Psoas muscle (tissue), 8 donors: ENCODE results near the gene TSNAXIP1. TPM values are rescaled to one million over a fixed set of nuclear protein-coding genes. Genes with fewer than 3 reads are reported as not detected.

Experiments
- ATAC-seq, 4 donors: fragments of 200-7000 bp; cut with Tn5 transposase; one replicate each; pipeline ENCODE4 v1.9.1; 2020; ENCODE audit warnings: moderate library complexity in 3 of 4, mild to moderate bottlenecking in 2 of 4
- DNase-seq, 2 donors: peaks; one replicate each; pipeline ENCODE4 v3.0.0-alpha.2; 2020
- H3K27ac ChIP-seq: fragments of 200-600 bp; one replicate; pipeline ENCODE4 v1.8.0; 2022
- H3K27me3 ChIP-seq, 3 donors: fragments of 200-600 bp in 1 of 3; one replicate each; pipeline versions ENCODE4 v1.6.1 to v1.8.0; 2013 to 2022; ENCODE audit warnings: low read length in 2 of 3, mild to moderate bottlenecking in 2 of 3, moderate library complexity in 1 of 3; ENCODE audit not compliant: insufficient read depth in 3 of 3
- H3K36me3 ChIP-seq, 2 donors: fragments of 200-600 bp in 1 of 2; one replicate each; pipeline versions ENCODE4 v1.6.1 to v1.8.0; 2013 to 2022; ENCODE audit warnings: low read depth in 1 of 2, mild to moderate bottlenecking in 1 of 2, moderate library complexity in 1 of 2; ENCODE audit not compliant: insufficient read depth in 1 of 2
- H3K4me1 ChIP-seq: fragments of 200-600 bp; one replicate; pipeline ENCODE4 v1.8.0; 2022
- H3K4me3 ChIP-seq: fragments of 200-600 bp; one replicate; pipeline ENCODE4 v1.8.0; 2022; ENCODE audit warnings: mild to moderate bottlenecking
- H3K9me3 ChIP-seq: fragments of 200-600 bp; one replicate; pipeline ENCODE4 v1.8.0; 2022
- whole genome bisulfite sequencing, 3 donors: extraction: QIAGEN DNeasy Blood & Tissue Kit; methylation state at CpG; one replicate each; pipeline versions ENCODE4 v1.1.6 to v1.1.7; 2013; 5-methylcytosine and 5-hydroxymethylcytosine counted together
- intact Hi-C, 2 donors: fragments of 100-400 bp; cut with DNase I; formaldehyde crosslinking; loops; one replicate each; pipeline versions ENCODE4 v1.11.0 to v1.14.2; 2022
- polyA plus RNA-seq, 3 donors: library from polyadenylated mRNA; stranded (reverse); fragments of 200-250 nt; gene quantifications; one replicate each; pipeline ENCODE4 v1.2.3, GENCODE V29; 2013
- total RNA-seq, 4 donors: library from RNA; stranded (reverse); fragmentation: NEBNext Ultra II Directional in 2 of 4; extraction: Animal tissue kit (Norgen Biotek cat#: 25700) in 2 of 4; gene quantifications; one replicate each; pipeline versions ENCODE4 v1.2.1 to v1.2.4, GENCODE V29; 2021 to 2023
- TF ChIP-seq, protein P1 (sequence below): fragments of 200-600 bp; IDR thresholded peaks from one replicate; pipeline ENCODE4 v1.8.0; 2022; ENCODE audit warnings: antibody characterized with exemption
- donor health status: healthy with polysubstance abuse.
- donor health status: DM: no; HTN: no; CAD: no; lungs with moderate emphysema.
- donor health status: Bipolar disorder and iron deficiency.
- donor health status: healthy.
- donor health status: DM: yes; HTN: yes; CAD: no.
- donor health status: DM: no; HTN: no; CAD: no.
- donor health status: DM: no; HTN: no; CAD: no.
- donor health status: DM: yes; HTN: yes; CAD: no.

TSNAXIP1 gene
- total and polyA plus RNA-seq, 7 donors: 0.27 to 1.4 (median 0.65) TPM

DNA sequence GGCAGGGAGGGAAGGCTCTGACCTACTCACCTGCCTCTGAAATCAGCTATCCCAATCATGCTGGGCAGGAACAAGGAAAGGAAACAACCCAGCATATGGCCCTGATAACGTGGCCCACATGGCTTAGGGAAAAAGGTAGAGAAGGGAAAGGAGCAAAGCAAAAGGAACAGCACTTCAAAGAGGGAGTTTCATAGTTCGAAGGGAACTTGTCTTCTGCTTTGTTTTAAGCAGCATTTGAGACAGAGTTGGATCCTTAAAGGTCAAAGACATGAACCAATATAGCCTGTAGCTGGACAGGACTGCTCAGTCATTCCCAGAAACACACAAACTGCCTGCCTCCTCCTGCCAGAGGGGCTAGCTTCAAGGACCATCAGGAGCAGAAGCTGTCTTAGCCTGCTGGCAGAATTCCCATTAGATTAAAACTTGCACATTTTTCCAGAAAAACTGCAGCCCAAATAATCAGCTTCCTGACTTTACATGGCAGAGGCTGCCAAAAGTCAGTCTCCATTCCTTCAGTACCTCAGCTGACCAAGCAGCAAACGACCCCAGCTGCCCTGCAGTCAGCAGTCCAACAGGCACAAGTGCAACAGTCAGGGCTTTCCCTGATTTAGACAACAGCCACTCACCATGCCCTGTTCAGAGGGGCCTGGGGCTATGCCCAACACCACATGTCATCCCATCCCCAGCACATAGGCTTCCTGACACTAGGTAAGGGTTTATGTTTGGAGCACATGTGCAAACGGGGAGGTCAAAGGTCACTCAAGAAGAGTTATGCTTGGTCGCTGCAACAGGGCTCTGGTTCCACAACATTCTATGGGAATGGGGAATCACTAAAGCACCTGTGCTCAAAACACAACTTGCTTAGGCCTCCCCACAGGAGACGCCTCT, 32.9 kb upstream of the TSNAXIP1 start:
- DNase-seq (no peak), ATAC-seq (peak; percentile 46 to 73 (median 66))
- TF ChIP-seq, protein P1, sequence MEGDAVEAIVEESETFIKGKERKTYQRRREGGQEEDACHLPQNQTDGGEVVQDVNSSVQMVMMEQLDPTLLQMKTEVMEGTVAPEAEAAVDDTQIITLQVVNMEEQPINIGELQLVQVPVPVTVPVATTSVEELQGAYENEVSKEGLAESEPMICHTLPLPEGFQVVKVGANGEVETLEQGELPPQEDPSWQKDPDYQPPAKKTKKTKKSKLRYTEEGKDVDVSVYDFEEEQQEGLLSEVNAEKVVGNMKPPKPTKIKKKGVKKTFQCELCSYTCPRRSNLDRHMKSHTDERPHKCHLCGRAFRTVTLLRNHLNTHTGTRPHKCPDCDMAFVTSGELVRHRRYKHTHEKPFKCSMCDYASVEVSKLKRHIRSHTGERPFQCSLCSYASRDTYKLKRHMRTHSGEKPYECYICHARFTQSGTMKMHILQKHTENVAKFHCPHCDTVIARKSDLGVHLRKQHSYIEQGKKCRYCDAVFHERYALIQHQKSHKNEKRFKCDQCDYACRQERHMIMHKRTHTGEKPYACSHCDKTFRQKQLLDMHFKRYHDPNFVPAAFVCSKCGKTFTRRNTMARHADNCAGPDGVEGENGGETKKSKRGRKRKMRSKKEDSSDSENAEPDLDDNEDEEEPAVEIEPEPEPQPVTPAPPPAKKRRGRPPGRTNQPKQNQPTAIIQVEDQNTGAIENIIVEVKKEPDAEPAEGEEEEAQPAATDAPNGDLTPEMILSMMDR: no peak
- Histone ChIP-seq H3K4me1 (peaks cover 22% of the 10 kb centered on the region), H3K27me3 (no peaks in the 10 kb centered on the region), H3K27ac (peak overlapping the region; percentile 73), H3K36me3 (peaks cover 0 to 18% of the 10 kb centered on the region in 2 donors), H3K9me3 (no peaks in the 10 kb centered on the region), H3K4me3 (peak overlapping the region; percentile 13)
- intact Hi-C loops: no loop called here
- WGBS, 3 donors: 34 to 51% (median 43%) methylated on average over 6 of the region's 6 CpGs

DNA sequence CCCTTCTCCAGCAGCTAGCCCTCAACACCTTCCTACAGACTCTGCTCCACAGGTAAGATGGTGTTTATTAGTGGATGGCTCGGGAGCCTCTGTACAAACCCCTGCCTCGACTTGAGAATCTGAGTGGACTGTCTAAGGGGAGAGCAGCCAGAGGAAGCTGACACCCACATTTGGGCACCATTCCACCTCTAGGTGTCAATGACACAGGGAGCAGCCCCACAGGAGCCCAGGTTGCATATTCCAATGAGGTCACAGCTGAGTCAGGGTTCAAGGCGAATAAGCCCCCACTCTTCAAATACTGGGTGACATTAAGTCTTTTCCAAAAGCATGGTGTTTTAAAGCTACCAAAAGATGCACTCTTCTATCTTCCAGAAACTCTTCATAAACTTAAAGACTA, 32.2 kb upstream of the TSNAXIP1 start:
- DNase-seq (no peak), ATAC-seq (peak in 3 of 4 donors; percentile 52 to 69 (median 56))
- Histone ChIP-seq H3K4me1 (peaks cover 22% of the 10 kb centered on the region), H3K27me3 (no peaks in the 10 kb centered on the region), H3K4me3 (no peak overlapping the region), H3K27ac (peak overlapping the region; percentile 73), H3K9me3 (no peaks in the 10 kb centered on the region), H3K36me3 (peaks cover 0 to 18% of the 10 kb centered on the region in 2 donors)
- WGBS, 3 donors: 38 to 68% (median 39%) methylated on average over 3 of the region's 3 CpGs
- intact Hi-C loops: no loop called here
- TF ChIP-seq, protein P1: no peak

DNA sequence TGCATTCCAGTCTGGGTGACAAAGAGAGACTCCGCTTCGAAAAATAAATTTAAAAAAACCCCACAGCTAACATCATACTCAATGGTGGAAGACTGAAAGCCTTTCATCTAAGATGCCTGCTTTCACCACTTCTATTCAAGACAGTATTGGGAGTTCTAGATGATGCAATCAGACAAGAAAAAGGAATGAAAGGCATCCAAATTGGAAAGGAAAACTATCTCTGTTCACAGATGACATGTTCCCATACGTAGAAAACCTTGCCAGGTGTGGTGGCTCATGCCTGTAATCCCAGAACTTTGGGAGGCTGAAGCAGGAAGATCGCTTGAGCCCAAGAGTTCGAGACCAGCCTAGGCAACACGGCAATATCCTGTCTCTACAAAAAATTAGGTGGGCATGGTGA, 31.4 kb upstream of the TSNAXIP1 start:
- no peaks in the 10 kb centered on the region for H3K9me3 ChIP-seq
- TF ChIP-seq, protein P1: no peak
- no peak overlapping the region for H3K27ac ChIP-seq
- no peak for ATAC-seq
- 90 to 97% (median 90%) methylated on average over 6 of the region's 6 CpGs for WGBS, 3 donors
- peaks cover 0 to 14% of the 10 kb centered on the region in 2 donors for H3K36me3 ChIP-seq
- peaks cover 22% of the 10 kb centered on the region for H3K4me1 ChIP-seq
- no peak for DNase-seq
- no peaks in the 10 kb centered on the region for H3K27me3 ChIP-seq
- intact Hi-C loops: loop anchor here in 1 of 2 donors (5.0 kb wide), 1 partner anchor 43 kb away; no protein-coding TSS in a partner anchor
- H3K4me3 ChIP-seq: no peak overlapping the region

DNA sequence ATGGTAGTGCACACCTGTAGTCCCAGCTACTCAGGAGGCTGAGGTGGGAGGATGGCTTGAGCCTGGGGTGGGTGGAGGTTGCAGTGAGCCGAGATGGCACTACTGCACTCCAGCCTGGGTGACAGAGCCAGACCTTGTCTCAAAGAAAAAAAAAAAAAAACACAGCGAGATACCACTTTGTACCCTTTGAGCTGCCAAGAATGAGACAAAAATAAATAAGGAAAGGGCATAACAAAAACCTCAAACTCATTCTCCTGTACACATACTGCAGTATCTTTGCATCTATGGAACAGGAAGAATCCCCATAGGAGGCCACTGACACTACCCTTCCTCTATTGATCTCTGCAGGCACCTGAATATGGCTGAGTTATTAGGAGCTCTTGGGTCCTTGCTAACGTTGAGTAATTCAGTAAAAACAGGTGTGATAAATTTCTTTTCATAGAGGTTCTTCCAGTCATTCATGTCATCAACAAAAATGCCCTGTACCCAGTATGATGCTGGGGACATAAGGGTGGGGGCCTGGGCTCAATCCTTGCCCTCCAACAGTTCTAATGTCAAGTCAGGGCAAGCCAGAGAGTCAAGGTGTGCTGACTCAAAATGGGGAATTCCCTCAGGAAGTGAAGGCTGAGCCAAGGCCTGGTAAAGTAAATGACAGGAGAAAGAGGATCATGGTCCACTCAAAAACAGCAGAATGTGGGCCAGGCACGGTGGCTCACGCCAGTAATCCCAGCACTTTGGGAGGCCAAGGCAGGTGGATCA, 27.3 kb upstream of the TSNAXIP1 start:
- Histone ChIP-seq H3K36me3 (no peaks in the 10 kb centered on the region), H3K4me1 (peaks cover 26% of the 10 kb centered on the region), H3K9me3 (no peaks in the 10 kb centered on the region), H3K27me3 (no peaks in the 10 kb centered on the region), H3K27ac (peak overlapping the region; percentile 39), H3K4me3 (no peak overlapping the region)
- ATAC-seq (peak in 3 of 4 donors; percentile 21 to 37 (median 21)), DNase-seq (no peak)
- intact Hi-C loops: loop anchor here (5.0 kb wide), 2 partner anchors 32 to 47 kb away; no protein-coding TSS in a partner anchor
- TF ChIP-seq, protein P1: no peak
- 27 to 58% (median 36%) methylated on average over 5 of the region's 5 CpGs for WGBS, 3 donors
